ENCODE measurements around the gene SCARB1. TPM values are rescaled to one million over a fixed set of nuclear protein-coding genes. Genes with fewer than 3 reads are reported as not detected.
A peak's percentile ranks its signal among the peaks of the same experiment; 100 is the strongest.

The SCARB1 gene
- total and polyA plus RNA-seq, 2 of the 13 experiments (the other 11 are each of a cell fraction or from before 2014, with no cell fraction given) = 63.4 to 160 TPM

DNA sequence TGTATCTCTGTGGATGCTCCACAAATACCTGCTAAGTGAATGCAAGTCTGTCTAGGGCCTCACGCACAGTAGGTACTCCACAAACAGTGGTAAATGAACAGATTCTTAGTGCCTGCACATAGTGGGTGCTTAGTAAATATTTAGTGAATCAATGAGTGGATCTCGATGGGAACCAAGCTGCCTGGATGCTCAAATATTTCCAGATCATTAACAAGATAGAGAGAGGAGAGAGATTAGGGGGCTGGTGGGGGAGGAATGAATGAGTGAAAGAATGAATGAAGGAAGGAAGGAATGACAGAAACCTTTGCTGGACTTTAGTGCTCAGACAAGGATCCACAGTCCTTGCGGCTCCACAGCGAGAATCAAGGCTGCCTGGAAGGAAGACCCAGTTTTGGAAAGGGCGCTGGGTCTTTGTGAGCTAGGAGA, 118.2 kb downstream of the SCARB1 start:
- H3K79me2 ChIP-seq (ENCODE audit: insufficient read depth, low read length) = no peaks in the 10 kb centered on the region
- CTCF ChIA-PET (ENCODE audit: low intra/inter-chr PET ratio, low total read pairs) = no interaction called here
- DNase-seq (ENCODE audit: low spot score) = no peak
- intact Hi-C loops (cut with micrococcal nuclease; ENCODE audit: unreplicated experiment) (no loop called here), in situ Hi-C loops (cut with HindIII; ENCODE audit: extremely low pct_ligation_motif_present, low pct_unique_long_range_greater_than_20kb) (no loop called here)
- H3K9ac ChIP-seq (ENCODE audit: insufficient read depth, low read depth, low read length) = no peak overlapping the region
- no peaks in the 10 kb centered on the region for H4K20me1 ChIP-seq (ENCODE audit: insufficient read depth, low read length)
- no peak for ATAC-seq
- no peaks in the 10 kb centered on the region for H3K9me3 ChIP-seq (ENCODE audit: low read length)
- H3K27ac ChIP-seq (ENCODE audit: extremely low read length, insufficient read depth, low read length) = peak overlapping the region; percentile 12
- peak overlapping the region in 2 of 3 experiments; percentile 35 to 56; a peak in 4 of 6 replicates for H3K4me3 ChIP-seq (replicated peaks in 1 of 3; ENCODE audit: insufficient read depth in 1 of 3, low read depth in 2 of 3, low read length in 3 of 3)
- H3K27me3 ChIP-seq (ENCODE audit: control insufficient read depth in 1 of 2, insufficient read depth in 2 of 2, low read length in 2 of 2) = peaks cover 0 to 8% of the 10 kb centered on the region in 2 experiments; a peak in 1 of 5 replicates
- peak overlapping the region; percentile 69 for H3K4me2 ChIP-seq (ENCODE audit: low read depth, low read length)
- TF ChIP-seq, protein P1, sequence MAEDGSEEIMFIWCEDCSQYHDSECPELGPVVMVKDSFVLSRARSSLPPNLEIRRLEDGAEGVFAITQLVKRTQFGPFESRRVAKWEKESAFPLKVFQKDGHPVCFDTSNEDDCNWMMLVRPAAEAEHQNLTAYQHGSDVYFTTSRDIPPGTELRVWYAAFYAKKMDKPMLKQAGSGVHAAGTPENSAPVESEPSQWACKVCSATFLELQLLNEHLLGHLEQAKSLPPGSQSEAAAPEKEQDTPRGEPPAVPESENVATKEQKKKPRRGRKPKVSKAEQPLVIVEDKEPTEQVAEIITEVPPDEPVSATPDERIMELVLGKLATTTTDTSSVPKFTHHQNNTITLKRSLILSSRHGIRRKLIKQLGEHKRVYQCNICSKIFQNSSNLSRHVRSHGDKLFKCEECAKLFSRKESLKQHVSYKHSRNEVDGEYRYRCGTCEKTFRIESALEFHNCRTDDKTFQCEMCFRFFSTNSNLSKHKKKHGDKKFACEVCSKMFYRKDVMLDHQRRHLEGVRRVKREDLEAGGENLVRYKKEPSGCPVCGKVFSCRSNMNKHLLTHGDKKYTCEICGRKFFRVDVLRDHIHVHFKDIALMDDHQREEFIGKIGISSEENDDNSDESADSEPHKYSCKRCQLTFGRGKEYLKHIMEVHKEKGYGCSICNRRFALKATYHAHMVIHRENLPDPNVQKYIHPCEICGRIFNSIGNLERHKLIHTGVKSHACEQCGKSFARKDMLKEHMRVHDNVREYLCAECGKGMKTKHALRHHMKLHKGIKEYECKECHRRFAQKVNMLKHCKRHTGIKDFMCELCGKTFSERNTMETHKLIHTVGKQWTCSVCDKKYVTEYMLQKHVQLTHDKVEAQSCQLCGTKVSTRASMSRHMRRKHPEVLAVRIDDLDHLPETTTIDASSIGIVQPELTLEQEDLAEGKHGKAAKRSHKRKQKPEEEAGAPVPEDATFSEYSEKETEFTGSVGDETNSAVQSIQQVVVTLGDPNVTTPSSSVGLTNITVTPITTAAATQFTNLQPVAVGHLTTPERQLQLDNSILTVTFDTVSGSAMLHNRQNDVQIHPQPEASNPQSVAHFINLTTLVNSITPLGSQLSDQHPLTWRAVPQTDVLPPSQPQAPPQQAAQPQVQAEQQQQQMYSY (CRISPR knock-in tag; IDR thresholded peaks at IDR 0.05) = no peak
- TF ChIP-seq, protein P2, sequence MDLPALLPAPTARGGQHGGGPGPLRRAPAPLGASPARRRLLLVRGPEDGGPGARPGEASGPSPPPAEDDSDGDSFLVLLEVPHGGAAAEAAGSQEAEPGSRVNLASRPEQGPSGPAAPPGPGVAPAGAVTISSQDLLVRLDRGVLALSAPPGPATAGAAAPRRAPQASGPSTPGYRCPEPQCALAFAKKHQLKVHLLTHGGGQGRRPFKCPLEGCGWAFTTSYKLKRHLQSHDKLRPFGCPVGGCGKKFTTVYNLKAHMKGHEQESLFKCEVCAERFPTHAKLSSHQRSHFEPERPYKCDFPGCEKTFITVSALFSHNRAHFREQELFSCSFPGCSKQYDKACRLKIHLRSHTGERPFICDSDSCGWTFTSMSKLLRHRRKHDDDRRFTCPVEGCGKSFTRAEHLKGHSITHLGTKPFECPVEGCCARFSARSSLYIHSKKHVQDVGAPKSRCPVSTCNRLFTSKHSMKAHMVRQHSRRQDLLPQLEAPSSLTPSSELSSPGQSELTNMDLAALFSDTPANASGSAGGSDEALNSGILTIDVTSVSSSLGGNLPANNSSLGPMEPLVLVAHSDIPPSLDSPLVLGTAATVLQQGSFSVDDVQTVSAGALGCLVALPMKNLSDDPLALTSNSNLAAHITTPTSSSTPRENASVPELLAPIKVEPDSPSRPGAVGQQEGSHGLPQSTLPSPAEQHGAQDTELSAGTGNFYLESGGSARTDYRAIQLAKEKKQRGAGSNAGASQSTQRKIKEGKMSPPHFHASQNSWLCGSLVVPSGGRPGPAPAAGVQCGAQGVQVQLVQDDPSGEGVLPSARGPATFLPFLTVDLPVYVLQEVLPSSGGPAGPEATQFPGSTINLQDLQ (CRISPR knock-in tag; IDR thresholded peaks at IDR 0.05) = 0 out of 2 replicates have a peak, but pooled peaks have one; percentile 3
- TF ChIP-seq ZNF24 (IDR thresholded peaks at IDR 0.05) (peak; percentile 77), ZBTB7A (CRISPR knock-in tag; IDR thresholded peaks at IDR 0.05) (peak; percentile 27; the same call in 1 of the 2 replicates), AGO2 (optimal IDR thresholded peaks at IDR 0.05; ENCODE audit: low read depth, low read length) (no peak), GFI1 (CRISPR knock-in tag; IDR thresholded peaks at IDR 0.05; ENCODE audit: borderline replicate concordance) (0 out of 2 replicates have a peak, but pooled peaks have one; percentile 19), ZC3H4 (CRISPR knock-in tag; IDR thresholded peaks at IDR 0.05; ENCODE audit: borderline replicate concordance) (0 out of 2 replicates have a peak, but pooled peaks have one; percentile 19), FOXA1 (IDR thresholded peaks at IDR 0.05) (no peak), FOXA1 (CRISPR knock-in tag; IDR thresholded peaks at IDR 0.05) (0 out of 2 replicates have a peak, but pooled peaks have one; percentile 14), ZNF543 (CRISPR knock-in tag; IDR thresholded peaks at IDR 0.05) (0 out of 2 replicates have a peak, but pooled peaks have one; percentile 1), ZKSCAN1 (IDR thresholded peaks at IDR 0.05; ENCODE audit: low read length) (peak; percentile 94)
- TF ChIP-seq, protein P3, sequence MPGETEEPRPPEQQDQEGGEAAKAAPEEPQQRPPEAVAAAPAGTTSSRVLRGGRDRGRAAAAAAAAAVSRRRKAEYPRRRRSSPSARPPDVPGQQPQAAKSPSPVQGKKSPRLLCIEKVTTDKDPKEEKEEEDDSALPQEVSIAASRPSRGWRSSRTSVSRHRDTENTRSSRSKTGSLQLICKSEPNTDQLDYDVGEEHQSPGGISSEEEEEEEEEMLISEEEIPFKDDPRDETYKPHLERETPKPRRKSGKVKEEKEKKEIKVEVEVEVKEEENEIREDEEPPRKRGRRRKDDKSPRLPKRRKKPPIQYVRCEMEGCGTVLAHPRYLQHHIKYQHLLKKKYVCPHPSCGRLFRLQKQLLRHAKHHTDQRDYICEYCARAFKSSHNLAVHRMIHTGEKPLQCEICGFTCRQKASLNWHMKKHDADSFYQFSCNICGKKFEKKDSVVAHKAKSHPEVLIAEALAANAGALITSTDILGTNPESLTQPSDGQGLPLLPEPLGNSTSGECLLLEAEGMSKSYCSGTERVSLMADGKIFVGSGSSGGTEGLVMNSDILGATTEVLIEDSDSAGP (CRISPR knock-in tag; IDR thresholded peaks at IDR 0.05; ENCODE audit: borderline replicate concordance) = 0 out of 2 replicates have a peak, but pooled peaks have one; percentile 5
- no peak for FAIRE-seq
- no peaks in the 10 kb centered on the region for H3K36me3 ChIP-seq (replicated peaks in 1 of 2; ENCODE audit: control insufficient read depth in 1 of 2, insufficient read depth in 2 of 2, low read length in 2 of 2)
- POLR2A ChIA-PET = interaction anchor here (1.5 kb wide), 1 partner anchor 11 kb away, joined by 5 read pairs; no protein-coding TSS in a partner anchor
- 24% methylated on average over 5 of the region's 5 CpGs for WGBS (ENCODE audit: low lambda C conversion rate)
- BruUV-seq (replicated peaks) = no TSS peak
- H3K4me1 ChIP-seq (ENCODE audit: insufficient read depth, low read length) = peaks cover 71% of the 10 kb centered on the region
- no peak overlapping the region for H2AFZ ChIP-seq (ENCODE audit: low read length)
